Hematopoietic multipotent progenitor cell treated with erythropoietin and hydrocortisone succinate and interleukin-3 and kit ligand, for 6 days (in vitro differentiated cells): ENCODE measurements around the gene LCN12.

Experiments
- DNase-seq: peaks from one replicate; pipeline ENCODE4 v3.0.0-alpha.2; 2015

LCN12 gene

DNA sequence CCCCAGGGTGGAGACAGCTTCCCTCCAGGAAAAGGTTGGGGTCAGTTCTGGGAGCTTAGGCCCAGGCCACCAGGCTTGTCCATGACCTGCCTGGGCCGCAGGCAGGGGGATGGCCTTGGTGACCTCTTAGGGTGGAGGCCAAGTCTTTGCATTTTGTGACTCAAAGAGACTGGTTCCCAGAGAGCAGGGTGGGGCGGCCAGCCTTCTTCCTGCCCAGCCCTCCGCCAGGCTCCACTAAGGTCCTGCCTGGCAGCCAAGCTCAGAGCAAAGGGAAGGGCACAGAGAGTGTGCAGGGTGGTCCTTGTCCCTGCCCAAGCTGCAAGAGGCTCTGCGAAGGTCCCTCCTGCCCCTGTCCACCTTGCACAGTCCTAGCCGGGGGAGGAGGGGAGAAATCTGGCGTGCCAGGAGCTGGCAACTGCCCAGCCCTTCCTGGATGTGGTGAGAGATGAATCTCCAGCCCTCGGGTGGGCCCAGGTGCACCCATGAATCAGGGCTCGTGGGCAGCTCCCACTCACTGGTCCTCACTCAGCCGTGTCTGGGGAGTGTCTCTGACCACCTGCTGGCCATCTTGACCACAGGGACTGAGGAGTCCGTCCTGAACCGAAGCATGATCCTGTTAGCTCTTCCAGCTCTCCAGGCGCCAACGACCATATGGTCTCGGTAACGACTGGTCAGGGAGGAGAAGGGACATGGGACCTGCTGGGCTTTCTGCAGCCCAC lies 22.9 kb downstream of the LCN12 start:
- DNase-seq: peak; percentile 67

DNA sequence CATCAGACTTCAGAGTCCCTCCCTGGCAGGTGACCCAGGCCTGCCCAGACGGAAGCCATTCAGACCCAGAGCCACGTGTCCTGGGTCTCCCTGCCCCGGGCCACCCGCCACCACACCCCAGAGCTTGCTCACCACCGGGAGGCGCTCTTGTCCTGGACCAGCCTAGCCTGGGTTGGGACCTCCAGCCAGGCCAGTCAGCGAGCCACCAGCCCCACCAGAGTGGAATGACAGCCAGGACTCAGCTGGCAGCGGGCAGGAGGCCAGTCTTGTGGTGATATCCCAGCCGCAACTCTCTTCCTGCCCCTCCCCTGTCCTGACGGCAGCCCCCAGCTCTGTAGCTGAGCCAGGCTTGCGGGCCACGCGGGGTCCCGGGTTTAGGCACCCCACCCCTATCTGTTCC lies 23.6 kb downstream of the LCN12 start:
- DNase-seq: peak; percentile 96

DNA sequence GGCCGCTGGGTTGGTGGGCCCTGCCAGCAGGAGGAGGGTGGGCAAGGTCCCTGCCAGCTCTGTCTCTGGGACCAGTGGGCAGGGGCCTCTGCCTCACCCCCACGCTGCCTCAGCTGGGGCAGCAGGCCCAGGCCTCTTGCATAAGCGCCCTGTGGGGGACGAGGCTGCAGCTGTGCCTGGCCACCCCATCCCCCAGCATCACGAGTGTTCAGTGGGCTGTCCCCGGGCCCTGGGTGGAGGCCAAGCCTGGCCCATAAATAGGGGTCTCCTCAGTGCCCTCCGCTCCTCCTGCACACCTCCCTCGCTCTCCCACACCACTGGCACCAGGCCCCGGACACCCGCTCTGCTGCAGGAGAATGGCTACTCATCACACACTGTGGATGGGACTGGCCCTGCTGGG lies 25.1 kb downstream of the LCN12 start, which contains the start of gene PTGDS:
PTGDS (plus strand) TSS at position 282 of the 400 bp plus-strand sequence; CDS start at position 357, 75 bp downstream.
- DNase-seq: no peak

DNA sequence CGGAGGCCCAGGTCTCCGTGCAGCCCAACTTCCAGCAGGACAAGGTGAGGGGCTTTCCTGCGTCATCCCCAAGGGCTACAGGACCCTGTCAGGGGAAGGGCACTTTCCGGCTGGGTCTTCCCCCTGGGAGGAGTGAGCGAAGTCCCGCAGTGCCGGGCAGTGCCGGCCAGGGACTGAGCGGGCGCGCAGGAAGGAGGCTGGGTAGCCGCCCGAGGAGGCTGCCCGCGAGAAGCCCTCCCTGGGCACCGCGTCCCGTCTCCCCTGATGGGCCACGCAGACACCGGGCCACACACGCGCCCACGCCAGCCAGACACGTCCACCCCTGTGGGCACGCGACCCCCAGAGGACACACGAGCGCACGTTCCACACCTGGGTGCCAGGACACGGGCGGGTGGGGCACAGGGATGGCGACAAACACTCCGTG lies 25.6 kb downstream of the LCN12 start:
- DNase-seq: no peak

GRCh38 chr9:136978073-136978864 lies 26.2 kb downstream of the LCN12 start:
- DNase-seq: peak; percentile 88

GRCh38 chr9:136978865-136979544 lies 26.9 kb downstream of the LCN12 start:
- no peak for DNase-seq

DNA sequence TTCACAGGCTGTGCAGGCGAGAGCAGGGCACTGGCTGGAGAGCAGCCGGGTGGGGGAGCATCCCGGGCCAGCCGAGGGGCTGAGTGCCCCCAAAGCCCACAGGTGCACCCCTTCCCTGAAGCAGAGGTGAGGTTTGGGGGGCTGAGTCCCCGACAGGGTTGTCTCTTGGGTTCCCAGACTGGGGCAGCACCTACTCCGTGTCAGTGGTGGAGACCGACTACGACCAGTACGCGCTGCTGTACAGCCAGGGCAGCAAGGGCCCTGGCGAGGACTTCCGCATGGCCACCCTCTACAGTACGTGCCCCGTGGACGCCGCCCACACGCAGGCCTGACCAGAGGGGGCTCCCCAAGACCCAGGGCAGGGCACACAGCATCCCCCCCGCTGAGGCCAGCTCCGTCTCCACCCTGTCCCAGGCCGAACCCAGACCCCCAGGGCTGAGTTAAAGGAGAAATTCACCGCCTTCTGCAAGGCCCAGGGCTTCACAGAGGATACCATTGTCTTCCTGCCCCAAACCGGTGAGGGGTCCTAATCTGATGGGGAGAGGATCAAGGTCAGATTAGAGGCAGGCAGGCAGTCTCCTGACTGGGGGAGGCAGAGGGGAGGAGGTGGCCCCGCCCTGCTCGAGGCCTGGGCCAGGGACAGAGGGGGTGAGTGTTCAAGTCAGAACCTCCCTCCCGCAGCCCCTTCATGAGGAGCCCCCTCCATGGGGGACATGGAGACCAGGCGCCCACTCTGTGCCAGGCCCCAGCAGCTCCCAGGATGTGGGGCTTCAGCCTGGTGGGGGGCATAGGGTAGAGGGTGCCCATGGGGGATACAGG lies 27.9 kb downstream of the LCN12 start:
- no peak for DNase-seq

DNA sequence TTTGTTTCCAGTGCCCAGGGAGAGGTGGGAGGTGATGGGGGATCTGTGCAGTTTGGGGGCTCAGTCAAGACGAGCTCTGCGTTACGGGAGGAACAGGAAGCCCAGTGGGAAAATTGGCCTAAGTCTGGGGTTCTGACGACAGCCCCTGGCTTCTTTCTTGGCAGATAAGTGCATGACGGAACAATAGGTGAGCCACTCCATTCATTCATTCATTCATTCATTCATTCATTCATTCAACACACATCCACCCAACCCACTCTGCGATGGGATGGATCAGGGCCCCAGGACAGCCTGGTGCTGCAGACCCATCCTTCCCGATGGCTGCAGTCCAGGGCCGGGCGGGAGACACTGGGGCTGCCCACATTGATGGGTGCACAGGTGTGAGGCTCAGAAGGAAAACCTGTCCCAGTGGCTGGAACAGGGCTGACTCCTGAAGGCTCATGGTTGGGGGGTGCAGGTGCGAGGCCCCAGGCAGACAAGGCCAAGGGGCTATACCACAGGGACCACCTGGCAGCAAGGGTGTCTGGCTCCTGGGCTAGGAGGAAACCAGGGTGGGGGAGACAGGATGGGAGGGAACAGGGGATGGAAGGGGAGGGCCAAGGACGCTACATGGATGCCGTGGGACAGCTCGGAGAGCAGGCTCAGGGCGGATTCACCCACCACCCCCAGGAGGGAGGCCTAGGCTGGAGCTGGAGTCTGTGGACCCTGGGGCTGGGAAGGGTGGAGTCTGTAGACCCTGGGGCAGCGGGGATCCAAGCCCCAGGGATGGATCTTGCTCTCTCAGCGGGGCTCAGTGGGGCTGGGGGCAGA lies 28.8 kb downstream of the LCN12 start:
- no peak for DNase-seq

DNA sequence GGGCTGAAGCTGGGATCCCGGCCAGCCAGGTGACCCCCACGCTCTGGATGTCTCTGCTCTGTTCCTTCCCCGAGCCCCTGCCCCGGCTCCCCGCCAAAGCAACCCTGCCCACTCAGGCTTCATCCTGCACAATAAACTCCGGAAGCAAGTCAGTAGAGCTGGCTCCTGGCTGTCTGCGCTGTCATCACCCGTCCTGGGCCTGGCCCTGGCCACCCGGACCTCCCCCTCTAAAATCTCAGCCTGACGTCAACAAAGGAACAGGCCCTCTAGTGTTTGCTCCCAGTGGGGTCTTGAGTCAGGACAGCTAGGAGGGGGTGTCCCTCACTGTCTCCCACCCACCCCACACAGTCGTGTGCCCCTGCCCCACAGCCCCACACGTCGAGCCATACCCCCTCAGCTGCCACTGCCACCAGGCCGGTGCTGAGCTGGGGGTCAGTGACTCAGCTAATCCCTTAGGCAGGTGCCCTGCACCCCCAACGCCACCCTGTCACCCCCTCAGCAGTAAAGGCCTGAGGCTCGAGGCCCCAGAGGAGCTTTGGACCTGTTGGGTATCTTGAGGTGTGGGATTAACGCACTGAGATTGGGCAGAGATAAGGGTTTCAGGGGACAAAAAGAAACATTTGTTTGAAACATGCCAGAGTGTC lies 29.6 kb downstream of the LCN12 start:
- no peak for DNase-seq

GRCh38 chr9:136982232-136983051 lies 30.4 kb downstream of the LCN12 start, which contains the start of gene LCNL1:
TSS of gene LCNL1 (plus strand) at chr9:136982993. CDS start at chr9:136983587, 594 bp downstream.
- DNase-seq: no peak

DNA sequence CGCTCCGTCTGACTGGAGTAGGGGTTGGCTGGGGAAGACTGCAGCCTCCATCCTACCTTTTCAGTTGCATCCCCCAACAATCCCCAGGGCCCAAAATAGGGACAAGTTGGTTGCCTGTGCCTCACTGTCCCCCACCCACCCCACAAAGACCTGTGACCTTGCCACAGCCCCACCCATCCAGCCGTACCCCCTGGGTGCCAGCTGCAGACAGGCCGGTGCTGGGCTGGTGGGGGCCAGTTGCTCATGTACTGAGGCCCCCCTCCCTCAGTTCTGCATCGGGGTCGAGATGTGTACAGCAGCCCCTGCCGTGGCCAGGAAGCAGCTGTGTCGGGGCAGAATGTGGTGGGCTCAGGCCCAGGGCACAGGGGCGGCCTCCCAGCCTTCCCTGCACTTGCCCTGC lies 31.1 kb downstream of the LCN12 start:
- DNase-seq: no peak

DNA sequence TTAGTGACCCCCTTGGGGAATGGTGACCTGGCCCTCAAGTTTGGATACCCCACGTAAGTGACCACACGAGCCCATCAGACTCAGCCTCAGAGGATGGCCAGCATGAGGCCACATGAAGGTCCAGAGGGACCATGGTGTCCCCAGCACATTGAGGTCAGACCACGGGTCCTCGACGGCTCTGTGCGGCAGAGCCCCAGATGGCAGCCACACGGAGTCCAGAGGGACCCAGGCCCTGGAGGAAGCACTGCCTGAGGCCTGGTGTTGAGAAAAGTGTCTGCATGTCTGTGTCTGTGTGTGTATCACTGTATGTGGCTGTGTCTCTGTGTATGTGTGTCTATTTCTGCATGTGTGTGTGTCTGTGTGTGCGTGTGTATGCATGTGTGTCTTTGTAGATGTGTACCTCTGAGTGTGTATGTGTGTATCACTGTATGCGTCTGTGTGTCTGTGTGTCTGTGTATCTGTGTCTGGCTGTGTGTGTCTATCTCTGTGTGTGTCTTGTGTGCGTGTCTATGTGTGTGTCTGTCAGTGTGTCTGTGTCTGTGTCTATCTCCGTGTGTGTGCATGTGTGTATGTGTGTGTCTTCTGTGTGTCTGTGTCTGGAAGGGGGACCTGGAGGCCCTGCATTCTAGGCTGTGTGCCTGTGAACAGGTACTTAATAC lies 31.7 kb downstream of the LCN12 start:
- no peak for DNase-seq

GRCh38 chr9:136984464-136985026 lies 32.5 kb downstream of the LCN12 start:
- DNase-seq: no peak

GRCh38 chr9:136985027-136985602 lies 33.0 kb downstream of the LCN12 start:
- DNase-seq: no peak

DNA sequence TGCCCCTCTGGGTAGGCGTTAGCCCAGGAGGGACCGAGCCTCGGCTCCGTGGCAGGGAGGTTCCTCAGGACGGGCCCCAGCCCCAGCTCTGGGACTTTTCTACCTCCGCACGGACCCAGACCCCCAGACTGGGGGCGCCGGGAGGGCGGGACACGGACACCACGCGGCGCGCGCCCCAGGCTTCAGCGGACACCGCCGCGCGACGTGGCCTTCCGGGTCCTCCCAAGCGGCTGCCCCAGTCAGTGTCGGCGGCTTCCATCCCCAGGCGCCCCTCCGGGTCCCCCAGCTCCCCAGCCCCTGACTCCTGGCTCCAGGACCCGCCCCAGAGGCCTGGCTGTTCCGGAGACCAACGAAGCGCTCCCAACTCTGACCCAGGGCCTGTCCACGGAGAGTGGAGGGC lies 33.8 kb downstream of the LCN12 start:
- DNase-seq: no peak

DNA sequence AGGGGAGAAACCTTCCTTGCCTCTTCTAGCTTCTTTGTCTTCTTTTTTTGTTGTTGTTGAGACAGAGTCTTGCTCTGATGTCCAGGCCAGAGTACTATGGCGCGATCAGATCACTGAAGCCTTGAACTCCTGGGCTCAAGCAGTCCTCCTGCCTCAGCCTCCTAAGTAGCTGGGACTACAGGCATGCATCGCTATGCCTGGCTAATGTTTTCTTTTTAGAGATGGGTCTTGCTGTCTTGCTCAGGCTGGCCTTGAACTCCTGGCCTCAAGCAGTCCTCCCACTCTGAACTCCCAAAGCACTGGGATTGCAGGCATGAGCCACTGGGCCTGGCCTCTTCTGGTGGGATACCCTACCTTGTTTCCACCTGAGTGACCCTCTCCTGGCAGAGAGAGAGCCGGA lies 36.8 kb downstream of the LCN12 start:
- DNase-seq: no peak

- no peak for DNase-seq
Observed at GRCh38 chr9:136990242-136990911, 38.3 kb downstream of the LCN12 start.
